H9 (cell line): Measurements from ENCODE around the gene CDCA3. TPM values are rescaled to one million over a fixed set of nuclear protein-coding genes. Genes with fewer than 3 reads are reported as not detected.

Experiments used
- DNase-seq: peaks from one replicate; pipeline ENCODE4 v3.0.0-alpha.2; 2017
- H2AFZ ChIP-seq: one replicate; pipeline ENCODE4 v1.6.1; 2013; ENCODE audit warnings: mild to moderate bottlenecking, low read length, control low read depth, moderate library complexity
- H2AK5ac ChIP-seq: 2 replicates; pipeline ENCODE4 v1.6.1; 2013; ENCODE audit warnings: low read length, control low read depth, mixed read lengths; ENCODE audit not compliant: insufficient read length
- H2BK120ac ChIP-seq: one replicate; pipeline ENCODE4 v1.6.1; 2013; ENCODE audit warnings: low read depth, mild to moderate bottlenecking, low read length, control low read depth, inconsistent platforms; ENCODE audit not compliant: poor library complexity, severe bottlenecking
- H2BK12ac ChIP-seq: 2 replicates; pipeline ENCODE4 v1.6.1; 2013; ENCODE audit warnings: low read length, control low read depth, mixed read lengths, low read depth; ENCODE audit not compliant: insufficient read length
- H2BK15ac ChIP-seq: 2 replicates; pipeline ENCODE4 v1.6.1; 2013; ENCODE audit warnings: low read depth, low read length, control low read depth
- H2BK20ac ChIP-seq: one replicate; pipeline ENCODE4 v1.6.1; 2013; ENCODE audit warnings: low read depth, mild to moderate bottlenecking, low read length, control low read depth, inconsistent platforms; ENCODE audit not compliant: poor library complexity, severe bottlenecking
- H2BK5ac ChIP-seq: 2 replicates; pipeline ENCODE4 v1.6.1; 2013; ENCODE audit warnings: low read length, control low read depth, mixed read lengths; ENCODE audit not compliant: insufficient read length
- H3K14ac ChIP-seq: 2 replicates; pipeline ENCODE4 v1.6.1; 2013; ENCODE audit warnings: low read length, control low read depth; ENCODE audit not compliant: insufficient read depth
- H3K18ac ChIP-seq: 2 replicates; pipeline ENCODE4 v1.6.1; 2013; ENCODE audit warnings: low read depth, mild to moderate bottlenecking, mixed read lengths, low read length, control low read depth; ENCODE audit not compliant: insufficient read length
- H3K23ac ChIP-seq: 2 replicates; pipeline ENCODE4 v1.6.1; 2013; ENCODE audit warnings: low read length, control low read depth, mixed read lengths, low read depth; ENCODE audit not compliant: insufficient read length
- H3K23me2 ChIP-seq: 2 replicates; pipeline ENCODE4 v1.6.1; 2013; ENCODE audit warnings: low read depth, mild to moderate bottlenecking, mixed read lengths, low read length, control low read depth; ENCODE audit not compliant: insufficient read length, poor library complexity, severe bottlenecking
- H3K27ac ChIP-seq: 2 replicates; pipeline ENCODE4 v1.5.1; 2013; ENCODE audit warnings: low read length, control low read depth, mixed read lengths, low read depth; ENCODE audit not compliant: insufficient read length
- H3K27me3 ChIP-seq: 2 replicates; pipeline ENCODE4 v1.6.1; 2013; ENCODE audit warnings: low read length, control low read depth, inconsistent platforms; ENCODE audit not compliant: insufficient read depth
- H3K4ac ChIP-seq: 2 replicates; pipeline ENCODE4 v1.6.1; 2013; ENCODE audit warnings: low read depth, mild to moderate bottlenecking, control low read depth, inconsistent platforms, low read length, moderate library complexity
- H3K4me1 ChIP-seq: 2 replicates; pipeline ENCODE4 v1.6.1; 2013; ENCODE audit warnings: low read length, control low read depth, inconsistent platforms; ENCODE audit not compliant: insufficient read depth
- H3K4me2 ChIP-seq: 2 replicates; pipeline ENCODE4 v1.6.1; 2013; ENCODE audit warnings: low read length, control low read depth, mixed read lengths; ENCODE audit not compliant: insufficient read length, insufficient read depth
- H3K56ac ChIP-seq: 2 replicates; pipeline ENCODE4 v1.6.1; 2013; ENCODE audit warnings: low read depth, mild to moderate bottlenecking, mixed read lengths, low read length, control low read depth; ENCODE audit not compliant: insufficient read length
- H3K79me1 ChIP-seq: 2 replicates; pipeline ENCODE4 v1.6.1; 2013; ENCODE audit warnings: low read depth, mild to moderate bottlenecking, moderate library complexity, low read length, control low read depth, inconsistent platforms; ENCODE audit not compliant: insufficient read depth, poor library complexity, severe bottlenecking
- H3K79me2 ChIP-seq: 2 replicates; pipeline ENCODE4 v1.6.1; 2013; ENCODE audit warnings: low read length, control low read depth, inconsistent platforms; ENCODE audit not compliant: insufficient read depth
- H3K9ac ChIP-seq: 2 replicates; pipeline ENCODE4 v1.6.1; 2013; ENCODE audit warnings: low read length, control low read depth, mixed read lengths; ENCODE audit not compliant: insufficient read length; ENCODE audit errors: extremely low read depth
- H3K9me3 ChIP-seq: one replicate; pipeline ENCODE4 v1.6.1; 2013; ENCODE audit warnings: low read depth, low read length, inconsistent platforms; ENCODE audit not compliant: control insufficient read depth
- H3T11ph ChIP-seq: one replicate; pipeline ENCODE4 v1.6.1; 2013; ENCODE audit warnings: mild to moderate bottlenecking, low read length, control low read depth, inconsistent platforms
- H4K20me1 ChIP-seq: one replicate; pipeline ENCODE4 v1.6.1; 2013; ENCODE audit not compliant: control insufficient read depth, insufficient read length, insufficient read depth
- H4K5ac ChIP-seq: 2 replicates; pipeline ENCODE4 v1.6.1; 2013; ENCODE audit warnings: low read depth, mild to moderate bottlenecking, mixed read lengths, low read length, control low read depth; ENCODE audit not compliant: insufficient read length
- H4K8ac ChIP-seq: replicated peaks from 2 replicates; pipeline ENCODE4 v1.6.1; 2013; ENCODE audit warnings: low read length, control low read depth, mixed read lengths, low read depth; ENCODE audit not compliant: insufficient read length
- H4K91ac ChIP-seq: 2 replicates; pipeline ENCODE4 v1.6.1; 2013; ENCODE audit warnings: low read depth, mild to moderate bottlenecking, moderate library complexity, mixed read lengths, low read length, control low read depth; ENCODE audit not compliant: insufficient read length
- H3K27ac Mint-ChIP-seq, 3 experiments: 2 replicates in 2 of 3; 3 replicates in 1 of 3; pipeline ENCODE4 v1.8.0; 2020 to 2021; ENCODE audit warnings: mixed read lengths in 3 of 3, mild to moderate bottlenecking in 1 of 3, moderate library complexity in 1 of 3
- H3K27me3 Mint-ChIP-seq: 2 replicates; pipeline ENCODE4 v1.8.0; 2021; ENCODE audit warnings: low read depth, mild to moderate bottlenecking, moderate library complexity, mixed read lengths
- H3K36me3 Mint-ChIP-seq, 3 experiments: 2 replicates in 2 of 3; 3 replicates in 1 of 3; pipeline ENCODE4 v1.8.0; 2020 to 2021; ENCODE audit warnings: low read depth in 3 of 3, mixed read lengths in 3 of 3; ENCODE audit not compliant: insufficient read depth in 1 of 3
- H3K4me1 Mint-ChIP-seq, 2 experiments: 2 replicates each; pipeline ENCODE4 v1.8.0; 2020; ENCODE audit warnings: mixed read lengths in 2 of 2
- H3K4me3 Mint-ChIP-seq, 2 experiments: 2 replicates in 1 of 2; 3 replicates in 1 of 2; pipeline ENCODE4 v1.8.0; 2020 to 2021; ENCODE audit warnings: mild to moderate bottlenecking in 2 of 2, mixed read lengths in 2 of 2, moderate library complexity in 1 of 2
- H3K9me3 Mint-ChIP-seq, 2 experiments: 2 replicates in 1 of 2; 3 replicates in 1 of 2; pipeline ENCODE4 v1.8.0; 2020; ENCODE audit warnings: mild to moderate bottlenecking in 2 of 2, mixed read lengths in 2 of 2, moderate library complexity in 1 of 2
- CTCF ChIP-seq: fragments of 200-600 bp; sonication (generic); conservative IDR thresholded peaks from 3 replicates; pipeline ENCODE4 v1.8.0; 2021; ENCODE audit warnings: antibody characterized with exemption, mild to moderate bottlenecking
- WGBS: extraction: QIAGEN DNeasy Blood & Tissue Kit; methylation state at CpG from one replicate; pipeline ENCODE4 v1.1.7; 2013; ENCODE audit warnings: missing lambda C conversion rate, low lambda C conversion rate, mixed read lengths; ENCODE audit not compliant: insufficient read length; ENCODE audit errors: extremely low coverage; 5-methylcytosine and 5-hydroxymethylcytosine counted together
- total RNA-seq: library from RNA; stranded (reverse); gene quantifications from 2 replicates; pipeline ENCODE4 v1.2.1, GENCODE V29; 2021

Gene CDCA3
- total RNA-seq, 1 experiment from 2014 or later: 45.1 TPM

GRCh38 chr12:6847676-6848075 lies 3.4 kb downstream of the CDCA3 start:
- no peak overlapping the region for H4K5ac ChIP-seq
- H3K79me1 ChIP-seq: no peaks in the 10 kb centered on the region
- H3T11ph ChIP-seq: no peak overlapping the region
- H2AFZ ChIP-seq: no peak overlapping the region
- H3K4ac ChIP-seq: no peak overlapping the region
- H2AK5ac ChIP-seq: no peak overlapping the region
- H2BK15ac ChIP-seq: no peak overlapping the region
- H3K27ac ChIP-seq: no peak overlapping the region
- H4K91ac ChIP-seq: no peak overlapping the region
- no peak overlapping the region for H3K18ac ChIP-seq
- TF ChIP-seq CTCF: no peak
- H3K56ac ChIP-seq: no peak overlapping the region
- Mint-ChIP-seq H3K36me3 (peaks cover 33 to 76% (median 70%) of the 10 kb centered on the region in 3 experiments), H3K4me3 (no peak overlapping the region), H3K27me3 (no peaks in the 10 kb centered on the region), H3K27ac (peak overlapping the region in 2 of 3 experiments; percentile 38 to 76; a peak in 3 of 7 replicates), H3K9me3 (no peaks in the 10 kb centered on the region; a peak in 1 of 5 replicates), H3K4me1 (peaks cover 10 to 13% of the 10 kb centered on the region in 2 experiments)
- no peak overlapping the region for H2BK12ac ChIP-seq
- DNase-seq: no peak
- no CpG with 5 or more reads among the region's 2 CpGs for WGBS
- peaks cover 12% of the 10 kb centered on the region for H3K23me2 ChIP-seq
- H3K79me2 ChIP-seq: no peaks in the 10 kb centered on the region
- H3K4me1 ChIP-seq: no peaks in the 10 kb centered on the region
- no peak overlapping the region for H3K9ac ChIP-seq
- no peak overlapping the region for H4K8ac ChIP-seq
- peaks cover 2% of the 10 kb centered on the region for H4K20me1 ChIP-seq
- H3K4me2 ChIP-seq: no peak overlapping the region
- H2BK5ac ChIP-seq: no peak overlapping the region
- no peak overlapping the region for H2BK20ac ChIP-seq
- H2BK120ac ChIP-seq: no peak overlapping the region
- H3K23ac ChIP-seq: no peak overlapping the region
- H3K14ac ChIP-seq: no peak overlapping the region
- no peaks in the 10 kb centered on the region for H3K9me3 ChIP-seq
- no peaks in the 10 kb centered on the region for H3K27me3 ChIP-seq
